Hepatocyte (in vitro differentiated cells): ENCODE data around the gene ILF3.

Experiments
- CTCF ChIP-seq: fragments of 200-600 bp; sonication (generic); IDR thresholded peaks from 2 replicates; pipeline ENCODE4 v1.5.1; 2016; ENCODE audit warnings: antibody characterized with exemption, mild to moderate bottlenecking; ENCODE audit not compliant: poor library complexity
- EZH2 ChIP-seq: fragments of 200-600 bp; sonication (generic); IDR thresholded peaks from 2 replicates; pipeline ENCODE4 v1.6.1; 2016; ENCODE audit warnings: antibody characterized with exemption, mild to moderate bottlenecking, borderline replicate concordance
- EZH2phosphoT487 ChIP-seq: fragments of 200-600 bp; sonication (generic); IDR thresholded peaks from one replicate; pipeline ENCODE4 v1.6.1; 2018; ENCODE audit warnings: antibody characterized with exemption, mild to moderate bottlenecking, low read depth, moderate library complexity; ENCODE audit not compliant: unreplicated experiment, severe bottlenecking

- TF ChIP-seq CTCF (no peak), EZH2 (no peak), EZH2phosphoT487 (no peak)
Measured at GRCh38 chr19:10724573-10725071, 70.5 kb downstream of the ILF3 start.
